Calu3 (cell line): ENCODE measurements around the gene GPLD1. TPM values are rescaled to one million over a fixed set of nuclear protein-coding genes. Genes with fewer than 3 reads are reported as not detected.
"Not testable (repeated sequence)": the region's sequence is repeated elsewhere in the genome, so short reads cannot be mapped to it uniquely, and the experiment has no call there.

ENCODE experiments used
- BruUV-seq: library from RNA; stranded (reverse); fragments of 400-500 nt; replicated peaks from 2 replicates; lab custom pipeline; 2021; lab: Mats Ljungman, UMichigan
- CTCF ChIA-PET: fragments of 300-600 bp; sonication (Branson Sonifier 250); formaldehyde crosslinking; loops from one replicate; lab custom pipeline; 2022; ENCODE audit warnings: antibody characterized with exemption; lab: Charles Lee
- DNase-seq: peaks from one replicate; pipeline ENCODE4 v3.0.0; 2022
- H3K27ac Mint-ChIP-seq: one replicate; pipeline ENCODE4 v1.8.0; 2022; ENCODE audit warnings: mixed read lengths; ENCODE audit not compliant: unreplicated experiment
- H3K27me3 Mint-ChIP-seq: one replicate; pipeline ENCODE4 v1.8.0; 2022; ENCODE audit warnings: mixed read lengths; ENCODE audit not compliant: unreplicated experiment
- H3K36me3 Mint-ChIP-seq: one replicate; pipeline ENCODE4 v1.8.0; 2022; ENCODE audit warnings: mild to moderate bottlenecking, moderate library complexity, mixed read lengths; ENCODE audit not compliant: insufficient read depth, unreplicated experiment
- H3K4me1 Mint-ChIP-seq: one replicate; pipeline ENCODE4 v1.8.0; 2022; ENCODE audit warnings: mild to moderate bottlenecking, low read depth, mixed read lengths; ENCODE audit not compliant: unreplicated experiment
- H3K4me3 Mint-ChIP-seq: one replicate; pipeline ENCODE4 v1.8.0; 2022; ENCODE audit warnings: mild to moderate bottlenecking, low read depth, moderate library complexity, mixed read lengths; ENCODE audit not compliant: unreplicated experiment
- H3K9me3 Mint-ChIP-seq: one replicate; pipeline ENCODE4 v1.8.0; 2022; ENCODE audit warnings: low read depth, mixed read lengths; ENCODE audit not compliant: unreplicated experiment
- intact Hi-C: fragments of 100-400 bp; cut with micrococcal nuclease; formaldehyde crosslinking; loops from one replicate; pipeline ENCODE4 v1.10.0; 2022; ENCODE audit not compliant: unreplicated experiment
- total RNA-seq: library from RNA; stranded (reverse); gene quantifications from 2 replicates; pipeline ENCODE4 v1.2.3, GENCODE V29; 2022
- TF ChIP-seq, protein P1 (sequence below): fragments of 200-600 bp; IDR thresholded peaks from one replicate; pipeline ENCODE4 v1.8.0; 2022; ENCODE audit warnings: antibody characterized with exemption; ENCODE audit not compliant: unreplicated experiment

The GPLD1 gene
- total RNA-seq, 1 experiment from 2014 or later: 3.5 TPM

GRCh38 chr6:24402697-24403500, 86.5 kb downstream of the GPLD1 start, which contains the start of gene MRS2:
TSS of gene MRS2 (plus strand) at chr6:24402936. CDS start at chr6:24403047, 111 bp downstream.
- TF ChIP-seq, protein P1, sequence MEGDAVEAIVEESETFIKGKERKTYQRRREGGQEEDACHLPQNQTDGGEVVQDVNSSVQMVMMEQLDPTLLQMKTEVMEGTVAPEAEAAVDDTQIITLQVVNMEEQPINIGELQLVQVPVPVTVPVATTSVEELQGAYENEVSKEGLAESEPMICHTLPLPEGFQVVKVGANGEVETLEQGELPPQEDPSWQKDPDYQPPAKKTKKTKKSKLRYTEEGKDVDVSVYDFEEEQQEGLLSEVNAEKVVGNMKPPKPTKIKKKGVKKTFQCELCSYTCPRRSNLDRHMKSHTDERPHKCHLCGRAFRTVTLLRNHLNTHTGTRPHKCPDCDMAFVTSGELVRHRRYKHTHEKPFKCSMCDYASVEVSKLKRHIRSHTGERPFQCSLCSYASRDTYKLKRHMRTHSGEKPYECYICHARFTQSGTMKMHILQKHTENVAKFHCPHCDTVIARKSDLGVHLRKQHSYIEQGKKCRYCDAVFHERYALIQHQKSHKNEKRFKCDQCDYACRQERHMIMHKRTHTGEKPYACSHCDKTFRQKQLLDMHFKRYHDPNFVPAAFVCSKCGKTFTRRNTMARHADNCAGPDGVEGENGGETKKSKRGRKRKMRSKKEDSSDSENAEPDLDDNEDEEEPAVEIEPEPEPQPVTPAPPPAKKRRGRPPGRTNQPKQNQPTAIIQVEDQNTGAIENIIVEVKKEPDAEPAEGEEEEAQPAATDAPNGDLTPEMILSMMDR: no peak
- H3K9me3 Mint-ChIP-seq: no peaks in the 10 kb centered on the region
- intact Hi-C loops: no loop called here
- peak; percentile 97 for DNase-seq
- H3K27ac Mint-ChIP-seq: peak within 1 kb of the TSS; percentile 85
- H3K4me3 Mint-ChIP-seq: peak within 1 kb of the TSS; percentile 97
- H3K27me3 Mint-ChIP-seq: no peaks in the 10 kb centered on the region
- BruUV-seq: no TSS peak
- peaks cover 32% of the 10 kb centered on the region for H3K4me1 Mint-ChIP-seq
- CTCF ChIA-PET: interaction anchor here (1.2 to 1.7 kb wide), 5 partner anchors 14 to 120 kb away, joined by 4 to 12 read pairs (median 5); no protein-coding TSS in a partner anchor
- peaks cover 43% of the 10 kb centered on the region for H3K36me3 Mint-ChIP-seq

- DNase-seq: no peak
- intact Hi-C loops: no loop called here
- TF ChIP-seq, protein P1: no peak
- Mint-ChIP-seq H3K4me3 (no peak overlapping the region), H3K36me3 (peaks cover 33% of the 10 kb centered on the region), H3K27ac (no peak overlapping the region), H3K4me1 (peaks cover 32% of the 10 kb centered on the region), H3K9me3 (peaks cover under 1% of the 10 kb centered on the region), H3K27me3 (no peaks in the 10 kb centered on the region)
- no TSS peak for BruUV-seq
- CTCF ChIA-PET: interaction anchor here (0.6 to 1.7 kb wide), 2 partner anchors 13 to 118 kb away, joined by 3 to 12 read pairs; no protein-coding TSS in a partner anchor
These were observed 87.9 kb downstream of the GPLD1 start for GRCh38 chr6:24401458-24401857.

GRCh38 chr6:24400045-24401039, 89.0 kb downstream of the GPLD1 start:
- H3K27ac Mint-ChIP-seq, H3K27me3 Mint-ChIP-seq, intact Hi-C loops, DNase-seq, BruUV-seq, H3K9me3 Mint-ChIP-seq, CTCF ChIA-PET: not testable (repeated sequence)
- peak overlapping the region; percentile 18 for H3K4me3 Mint-ChIP-seq
- peaks cover 22% of the 10 kb centered on the region for H3K36me3 Mint-ChIP-seq
- H3K4me1 Mint-ChIP-seq: peaks cover 32% of the 10 kb centered on the region

DNA sequence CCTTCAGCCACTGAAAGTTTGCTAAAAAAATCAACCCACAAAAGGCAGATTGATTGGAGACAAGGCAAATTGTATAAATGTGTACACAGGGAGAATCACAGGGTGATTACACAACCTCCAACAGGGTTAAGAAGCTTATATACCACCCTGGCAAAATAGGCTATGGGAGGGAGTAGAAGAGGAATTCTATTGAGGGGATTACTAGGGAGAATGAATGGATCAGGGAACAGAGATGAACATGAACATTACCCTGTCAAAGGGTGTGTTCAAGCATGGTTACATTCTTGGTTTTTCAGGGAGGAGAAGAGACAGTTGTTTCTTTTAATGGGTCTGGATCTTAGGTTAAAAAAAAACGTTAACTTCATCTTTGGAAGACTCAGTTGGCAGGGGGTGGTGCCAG, 91.7 kb downstream of the GPLD1 start:
- CTCF ChIA-PET: no interaction called here
- peaks cover 3% of the 10 kb centered on the region for H3K36me3 Mint-ChIP-seq
- peaks cover 39% of the 10 kb centered on the region for H3K4me1 Mint-ChIP-seq
- H3K9me3 Mint-ChIP-seq: peaks cover 3% of the 10 kb centered on the region
- H3K27ac Mint-ChIP-seq: no peak overlapping the region
- intact Hi-C loops: no loop called here
- DNase-seq: no peak
- TF ChIP-seq, protein P1: no peak
- H3K27me3 Mint-ChIP-seq: no peaks in the 10 kb centered on the region
- no peak overlapping the region for H3K4me3 Mint-ChIP-seq
- BruUV-seq: no TSS peak
